CD4-positive, alpha-beta T cell treated with Interleukin-21 for 1 hour (primary cell): ENCODE data around the gene PDE10A.

Experiments
- DNase-seq: peaks from one replicate; pipeline ENCODE4 v3.0.0-alpha.2; 2020

Gene PDE10A

DNA sequence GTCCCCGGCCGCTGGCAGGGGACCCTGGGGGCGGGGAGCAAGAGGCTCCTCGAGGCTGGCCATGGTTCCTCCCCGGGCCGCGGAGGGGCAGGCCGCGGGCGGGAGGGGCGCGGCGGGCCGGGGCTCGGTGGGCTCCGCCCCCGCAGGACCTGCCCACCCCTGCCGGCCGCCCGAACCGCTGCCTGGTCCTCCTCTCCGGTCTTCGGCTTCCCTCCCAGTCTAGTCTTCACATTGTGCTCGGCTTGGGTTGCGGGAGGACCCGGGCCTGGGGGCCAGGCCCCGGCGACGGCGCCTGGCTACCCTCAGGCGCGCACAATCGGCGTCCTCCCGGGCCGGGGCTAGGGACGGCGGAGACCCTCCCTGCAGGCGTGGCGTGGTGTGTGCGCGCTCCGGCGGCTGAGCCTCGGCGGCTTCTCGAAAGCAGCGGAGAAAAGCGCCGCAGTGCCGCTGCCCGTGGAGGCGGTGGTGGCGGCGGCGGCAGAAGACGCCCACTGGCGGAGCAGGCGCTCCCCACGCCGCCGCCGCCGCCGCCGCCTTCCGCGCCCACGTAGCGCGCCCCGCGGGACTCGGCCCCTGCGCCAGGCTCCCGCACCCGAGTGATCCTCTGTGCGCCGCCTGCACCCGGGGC lies at the start of gene PDE10A:
TSS of gene PDE10A (minus strand) at position 493 of the 628 bp plus-strand sequence. CDS start at position 63, 430 bp downstream.
- DNase-seq: no peak

DNA sequence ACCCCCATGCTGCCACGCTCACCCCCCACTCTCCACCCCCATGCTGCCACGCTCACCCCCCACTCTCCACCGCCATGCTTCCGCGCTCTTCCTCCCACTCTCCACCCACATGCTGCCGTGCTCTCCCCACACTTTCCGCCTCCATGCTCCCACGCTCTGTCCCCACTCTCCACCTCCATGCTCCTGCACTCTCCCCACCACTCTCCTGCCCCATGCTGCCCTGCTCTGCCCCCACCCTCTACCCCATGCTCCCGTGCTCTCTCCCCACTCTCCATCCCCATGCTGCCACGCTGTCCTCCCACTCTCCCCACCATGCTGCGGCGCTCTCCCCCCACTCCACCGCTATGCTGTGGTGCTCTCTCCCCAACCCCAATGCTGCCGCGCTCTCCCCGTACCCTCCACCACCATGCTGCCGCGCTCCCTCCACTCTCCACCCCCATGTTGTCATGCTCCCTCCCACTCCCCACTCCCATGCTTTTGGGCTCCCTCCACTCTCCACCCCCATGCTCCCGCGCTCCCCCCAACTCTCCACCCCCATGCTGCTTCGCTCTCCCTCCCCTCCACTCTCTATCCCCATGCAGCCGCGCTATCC lies 46.0 kb upstream of the PDE10A start:
- DNase-seq: no peak

DNA sequence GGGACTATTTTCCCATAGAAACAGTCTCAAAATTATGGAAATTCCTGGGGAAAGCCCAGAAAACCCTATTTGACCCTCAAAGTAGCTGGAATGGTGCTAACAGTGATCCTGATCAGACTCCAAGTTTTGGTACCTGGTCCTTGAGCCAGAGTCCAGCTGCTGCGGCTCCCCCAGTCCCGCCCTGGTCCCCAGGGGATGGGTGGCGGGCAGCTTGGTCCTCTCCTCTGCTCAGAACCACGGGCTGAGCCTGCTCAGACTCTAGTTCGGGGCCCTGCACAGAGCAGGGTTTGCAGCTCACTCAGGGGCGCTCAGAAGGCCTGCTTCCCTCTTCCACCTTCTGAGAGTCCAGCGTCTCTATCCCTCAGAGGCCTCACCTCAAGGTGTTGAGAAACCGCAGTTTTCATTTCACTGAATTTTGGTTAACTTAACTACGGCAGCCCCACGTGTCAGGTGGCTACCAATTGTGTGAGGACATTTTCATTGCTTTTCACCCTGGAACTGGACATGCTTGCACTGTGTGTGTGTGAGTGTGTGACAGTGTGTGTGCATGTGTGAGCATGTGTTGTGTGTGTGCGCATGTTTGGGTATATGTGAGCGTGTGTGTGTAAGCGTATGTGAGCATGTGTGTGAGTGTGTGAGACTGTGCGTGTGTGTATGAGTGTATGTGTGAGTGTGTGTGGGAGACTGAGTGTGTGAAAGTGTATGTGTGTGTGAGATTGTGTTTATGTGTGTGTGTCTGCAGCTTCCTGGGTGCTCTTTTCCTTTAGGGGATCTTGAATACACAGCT lies 44.2 kb upstream of the PDE10A start:
- DNase-seq: no peak

DNA sequence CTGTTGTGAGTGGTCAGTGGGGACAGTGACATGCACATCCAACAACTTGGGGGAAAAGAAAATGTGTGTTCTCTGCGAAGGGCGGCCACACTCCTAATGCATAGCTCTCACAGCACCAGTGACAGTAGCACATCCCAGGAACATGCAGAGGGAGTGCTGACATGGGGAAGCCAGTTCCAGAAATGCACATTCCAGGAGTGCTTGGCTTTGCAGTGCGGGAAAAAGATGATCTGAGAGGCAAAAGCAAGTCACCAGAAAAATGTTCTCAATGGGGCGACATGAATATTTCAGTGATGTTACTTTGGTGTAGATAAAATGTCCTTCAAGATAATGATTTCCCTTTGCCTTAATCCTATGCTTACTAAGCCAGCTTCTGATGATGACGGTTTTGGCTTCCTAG lies 42.9 kb upstream of the PDE10A start:
- DNase-seq: no peak

DNA sequence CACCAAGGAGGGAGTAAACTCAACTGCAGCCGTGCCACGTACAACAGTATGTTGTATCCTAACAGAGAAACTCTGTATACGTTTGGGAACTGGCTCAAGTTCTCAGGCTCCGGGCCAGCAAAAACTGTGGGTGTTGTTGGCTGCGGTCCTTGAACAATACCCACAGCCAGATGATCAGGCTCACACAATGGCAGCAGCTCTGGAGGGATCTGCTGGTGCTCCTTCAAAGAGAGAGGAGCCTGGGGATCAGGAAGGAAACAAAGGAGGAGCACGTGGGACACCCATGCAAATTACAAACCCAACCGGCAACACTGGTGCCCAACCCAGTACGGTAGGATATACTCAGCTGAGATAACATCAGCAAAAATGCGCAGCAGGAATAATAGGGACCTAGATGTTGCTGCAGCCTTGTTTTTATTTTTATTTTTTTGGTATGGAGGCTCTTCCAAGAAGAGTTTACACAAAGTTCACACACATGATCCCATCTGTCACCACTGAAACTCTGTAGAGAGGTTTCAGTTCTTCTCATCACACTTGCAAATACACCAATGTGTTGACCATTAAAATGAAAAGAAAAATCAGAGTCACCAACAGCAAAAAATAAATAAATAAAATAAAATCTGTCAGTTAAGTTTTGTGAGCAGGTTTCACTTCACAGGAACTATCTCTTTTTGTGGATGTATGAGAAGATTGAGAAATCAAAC lies 41.2 kb upstream of the PDE10A start:
- no peak for DNase-seq

DNA sequence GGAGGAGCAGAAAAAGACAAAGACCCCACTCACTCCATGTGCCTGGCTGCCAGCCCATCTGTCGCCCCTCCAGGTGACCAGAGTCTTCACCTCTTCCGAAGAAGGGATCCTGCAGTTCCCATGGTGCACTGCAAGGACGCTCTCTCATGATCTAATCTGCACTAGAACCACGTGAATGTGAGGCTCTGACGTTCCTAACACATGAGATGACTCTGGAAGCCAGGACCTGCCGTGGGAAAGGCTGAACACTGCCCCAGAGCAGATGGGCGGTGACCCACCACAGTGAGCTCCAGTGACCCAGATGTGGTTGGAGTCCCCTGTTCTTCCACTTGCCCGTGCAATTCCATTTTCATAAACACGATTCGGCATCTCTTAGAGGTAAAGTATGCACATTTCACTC lies 39.6 kb upstream of the PDE10A start:
- DNase-seq: no peak

DNA sequence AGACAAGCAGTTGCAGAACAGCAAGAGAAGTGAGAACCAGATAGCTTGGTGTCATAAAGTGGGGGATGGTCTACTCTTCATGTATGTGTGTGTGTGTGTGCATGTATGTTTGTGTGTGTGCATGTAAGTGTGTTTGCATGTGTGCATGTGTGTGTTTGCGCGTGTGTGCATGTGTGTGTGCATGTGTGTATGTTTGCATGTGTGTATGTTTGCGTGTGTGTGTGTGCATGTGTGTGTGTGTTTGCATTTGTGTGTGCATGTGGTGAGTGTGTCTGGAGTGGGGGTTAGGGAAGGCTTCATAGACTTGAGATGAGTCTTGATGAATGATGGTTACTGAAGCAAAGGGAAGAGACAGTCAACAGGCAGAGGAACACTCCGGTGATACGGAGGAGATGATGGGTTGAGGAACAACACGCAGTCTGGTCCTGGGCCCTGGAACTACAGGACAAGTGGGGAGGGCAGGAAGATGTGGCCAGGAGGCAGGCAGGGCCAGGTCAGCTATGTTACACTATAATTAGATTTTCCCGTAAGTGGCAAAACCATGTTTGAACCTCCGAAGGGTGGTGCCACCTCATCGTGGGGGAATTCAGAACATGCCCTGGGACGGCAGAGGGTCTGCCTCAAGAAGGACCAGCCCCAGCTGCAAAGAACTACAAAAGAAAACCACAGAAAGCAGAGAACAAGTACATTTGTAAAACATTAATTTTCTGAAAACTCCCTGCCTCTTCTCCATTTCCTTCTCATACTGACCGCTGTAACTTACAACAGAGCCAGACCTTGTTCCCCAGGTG lies 38.7 kb upstream of the PDE10A start:
- DNase-seq: no peak

DNA sequence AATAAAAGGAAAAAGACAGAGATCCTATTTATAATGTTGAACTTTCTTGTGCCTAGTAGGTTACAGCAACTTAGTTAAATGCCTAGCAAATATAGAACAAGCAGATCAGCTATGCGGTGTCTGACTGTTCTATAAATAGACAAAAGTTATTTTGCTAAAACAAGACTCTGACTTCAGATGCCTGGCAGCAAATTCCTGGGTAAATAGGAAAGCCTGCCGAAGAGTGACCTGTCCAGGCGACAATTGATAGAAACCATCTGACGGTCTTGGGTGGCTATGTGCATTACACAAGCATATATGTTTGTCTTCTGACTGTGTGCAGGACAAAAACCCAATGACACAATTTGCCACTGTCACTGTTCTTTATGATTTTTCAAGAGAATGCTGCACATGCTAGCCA lies 38.0 kb upstream of the PDE10A start:
- no peak for DNase-seq

DNA sequence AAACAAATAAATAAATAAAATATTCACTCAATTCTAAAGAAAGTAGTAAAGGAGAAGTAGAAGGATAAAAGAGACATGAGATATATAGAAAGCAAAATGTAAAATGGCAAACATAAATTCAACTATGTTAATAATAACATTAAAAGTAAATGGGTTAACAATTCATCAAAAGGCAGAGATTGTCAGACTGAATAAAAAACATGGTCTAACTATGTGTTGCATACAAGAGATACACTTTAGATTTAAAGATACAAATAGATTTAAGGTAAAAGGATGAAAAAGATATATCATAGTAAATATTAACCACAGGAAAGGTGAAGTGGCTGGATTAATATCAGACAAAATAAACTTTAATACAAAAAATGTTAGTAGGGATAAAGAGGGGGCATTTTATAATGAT lies 35.8 kb upstream of the PDE10A start:
- no peak for DNase-seq

DNA sequence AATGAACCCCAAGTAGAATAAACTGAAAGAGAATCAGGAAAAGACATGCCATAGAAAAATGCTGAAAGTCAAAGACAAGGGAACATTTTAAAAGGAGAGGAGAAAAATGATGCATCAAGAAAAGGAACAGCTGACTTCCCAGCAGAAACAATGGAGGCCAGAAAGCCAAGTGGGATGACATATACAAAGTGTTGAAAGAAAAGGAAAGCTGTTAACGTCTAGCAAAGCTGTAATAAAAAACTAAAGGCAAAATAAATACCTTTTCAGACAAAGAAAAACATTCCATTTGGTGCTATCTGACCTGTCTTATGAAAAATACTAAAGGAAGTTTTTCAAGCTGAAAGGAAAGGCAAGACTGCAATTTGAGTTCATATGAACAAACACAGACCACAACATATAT lies 34.1 kb upstream of the PDE10A start:
- DNase-seq: no peak

DNA sequence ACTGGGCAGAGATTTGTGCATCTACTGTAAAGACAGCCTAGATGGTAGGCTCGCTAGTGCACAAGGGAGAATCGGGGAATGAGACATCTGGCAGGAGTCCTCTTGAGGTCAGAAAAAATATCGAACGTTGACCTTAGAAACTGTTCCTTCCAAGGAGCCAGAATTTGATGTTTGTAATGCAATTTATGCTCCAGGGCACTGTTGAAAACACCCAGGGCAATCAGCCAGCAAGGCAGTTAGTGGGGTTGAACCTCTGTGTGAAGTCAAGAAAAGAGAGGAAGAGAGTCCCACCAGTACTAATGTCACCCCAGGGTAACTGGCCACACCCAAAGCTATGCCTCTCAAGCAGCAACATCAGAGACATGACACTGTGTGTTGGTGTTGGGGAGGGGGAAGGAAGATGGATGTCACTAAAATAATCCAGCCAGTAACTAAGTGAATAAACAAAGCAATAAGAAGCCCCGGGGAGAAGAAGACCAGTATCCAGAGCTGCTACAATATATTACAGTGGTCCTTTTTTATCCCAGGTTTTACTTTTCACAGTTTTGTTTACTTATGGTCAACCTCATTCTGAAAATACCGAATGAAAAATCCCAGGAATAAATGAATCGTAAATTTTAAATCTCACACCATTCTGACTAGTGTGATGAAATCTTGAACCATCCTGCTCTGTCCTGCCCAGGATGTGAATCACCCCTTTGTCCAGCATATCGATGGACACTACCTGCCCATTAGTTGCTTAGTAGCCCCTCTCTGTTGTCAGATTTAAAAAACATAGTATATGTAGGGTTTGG lies 32.9 kb upstream of the PDE10A start:
- no peak for DNase-seq

DNA sequence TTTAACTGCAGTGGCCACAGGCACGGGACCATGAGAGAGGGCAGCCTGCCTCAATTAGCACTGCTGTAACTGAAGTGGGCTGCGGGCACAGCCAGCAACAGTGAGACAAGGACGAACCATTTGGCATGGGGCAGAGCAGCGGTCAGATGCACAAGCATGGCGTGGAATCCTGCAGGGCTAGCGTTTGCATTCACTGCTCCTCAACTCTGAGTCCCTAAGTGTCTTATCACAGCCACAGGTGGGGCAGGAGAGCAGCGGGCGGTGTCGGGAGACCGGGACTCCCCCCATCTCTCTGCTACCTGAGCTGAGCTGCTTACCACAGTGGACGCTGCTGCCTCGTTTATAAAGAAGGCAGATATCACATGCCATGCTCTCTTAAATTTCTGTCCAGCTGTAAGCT lies 31.3 kb upstream of the PDE10A start:
- DNase-seq: no peak

DNA sequence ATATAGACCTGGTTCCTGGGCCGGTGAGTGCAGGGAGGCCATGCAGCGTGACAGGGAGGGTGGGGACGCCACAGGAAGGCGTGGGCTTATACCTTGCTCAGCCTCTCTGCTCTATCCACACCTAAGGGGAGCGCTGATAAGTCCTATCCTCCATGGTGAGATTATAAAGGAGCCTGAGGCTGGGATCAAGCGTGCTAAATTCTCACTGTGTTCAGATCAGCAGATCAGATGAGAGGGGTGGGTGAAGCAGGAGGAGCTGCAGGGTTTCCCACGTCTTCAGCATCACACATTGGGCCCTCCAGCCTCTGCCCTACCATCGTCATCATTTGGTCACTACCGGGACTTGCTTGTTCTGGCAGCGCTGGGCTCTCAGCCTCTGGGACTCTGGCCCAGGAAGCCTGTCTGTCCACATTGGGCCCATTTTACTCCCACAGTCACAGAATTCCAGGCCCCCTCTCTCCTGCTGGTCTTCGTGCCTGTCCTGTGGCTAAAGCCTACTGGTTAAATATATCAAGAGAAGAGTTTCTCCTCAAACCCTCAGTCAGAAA lies 29.1 kb upstream of the PDE10A start:
- no peak for DNase-seq

DNA sequence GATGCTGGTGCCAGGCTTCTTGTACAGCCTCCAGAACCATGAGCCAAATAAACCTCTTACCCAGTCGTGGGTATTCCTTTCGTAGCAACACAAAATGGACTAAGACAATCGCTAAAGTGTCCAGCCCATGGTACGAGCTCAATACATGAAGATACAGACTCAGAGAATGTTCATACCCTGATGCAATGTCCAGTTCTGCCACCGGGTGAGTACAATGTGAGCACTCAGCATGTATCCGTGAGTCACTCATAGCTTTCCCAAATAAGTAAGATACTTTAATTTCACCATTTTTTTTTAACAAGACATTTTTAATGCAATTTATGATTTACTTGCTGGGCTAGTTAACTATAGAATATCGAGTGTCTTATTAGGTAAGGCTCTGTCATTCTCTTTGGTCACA lies 26.7 kb upstream of the PDE10A start:
- no peak for DNase-seq

DNA sequence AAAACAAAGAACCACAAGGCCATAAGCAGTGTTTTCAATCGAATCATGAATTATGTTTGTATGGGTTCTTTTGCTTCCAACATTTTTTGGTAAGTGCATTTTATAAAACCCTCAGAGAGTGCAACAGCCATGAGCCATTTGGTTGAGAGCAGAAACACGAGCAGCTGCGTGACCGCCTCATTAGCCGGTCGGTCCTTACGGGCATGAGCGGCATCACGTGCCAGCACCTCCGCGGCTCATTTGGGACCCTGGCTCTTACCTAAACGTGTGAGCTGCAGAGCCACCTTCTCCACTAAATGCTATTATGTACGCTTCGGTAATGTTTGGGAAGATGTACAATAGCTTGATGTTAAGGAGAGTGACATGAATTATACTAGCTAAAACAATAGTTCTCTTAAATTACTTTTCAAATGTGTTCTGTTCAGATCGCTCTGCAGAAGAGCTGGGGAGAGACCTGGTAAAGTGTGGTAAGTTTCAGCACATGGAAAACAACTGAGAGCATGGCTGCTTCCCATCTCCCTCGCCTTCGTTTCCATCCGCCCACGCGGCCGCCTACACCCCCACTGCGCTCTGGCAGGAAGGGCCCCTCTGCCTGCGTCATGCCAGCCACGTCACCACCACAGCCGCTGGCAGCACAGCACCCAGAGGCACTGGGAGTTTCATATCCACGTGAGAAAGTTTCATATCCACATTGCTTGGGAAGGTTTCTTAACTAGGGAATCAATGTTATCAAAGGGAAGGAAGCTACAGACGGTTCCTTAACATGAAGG lies 23.7 kb upstream of the PDE10A start:
- no peak for DNase-seq

DNA sequence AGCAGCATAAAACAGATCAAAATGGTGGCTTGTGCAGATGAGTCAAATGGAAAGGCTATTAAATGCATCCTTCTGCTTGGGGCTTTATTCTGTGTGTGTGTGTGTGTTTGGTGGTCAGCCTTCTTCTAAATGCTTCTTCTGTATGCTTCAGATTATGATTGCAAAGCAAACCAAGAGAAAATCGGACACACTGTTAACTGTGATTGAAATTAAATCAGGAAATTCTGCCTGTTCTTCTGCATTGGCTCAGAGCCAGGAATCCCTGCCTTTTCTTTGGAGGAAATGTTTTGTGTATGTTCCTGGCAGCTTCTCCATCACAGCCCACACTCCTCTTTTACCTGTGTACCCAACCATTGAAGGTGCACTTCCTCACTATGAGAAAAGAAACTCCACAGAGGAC lies 22.3 kb upstream of the PDE10A start:
- no peak for DNase-seq

DNA sequence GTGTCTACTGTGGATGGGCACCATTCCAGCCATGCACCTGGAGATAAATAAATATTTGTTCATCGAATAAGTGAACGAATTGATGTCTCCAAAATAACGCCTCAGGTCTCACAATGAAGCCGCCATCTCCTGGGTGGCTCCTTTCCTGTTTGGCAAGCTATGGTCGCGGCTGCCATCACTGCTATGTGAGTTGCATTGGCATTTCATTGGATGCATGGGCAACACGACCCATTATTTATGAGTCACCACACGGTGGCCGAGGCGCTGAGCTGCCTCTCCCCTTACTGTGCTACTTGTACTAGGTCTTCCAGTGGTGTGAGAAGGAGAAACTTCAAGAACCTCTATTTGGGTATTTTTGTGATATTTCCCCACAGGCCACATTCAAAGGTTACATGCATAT lies 21.3 kb upstream of the PDE10A start:
- DNase-seq: no peak

DNA sequence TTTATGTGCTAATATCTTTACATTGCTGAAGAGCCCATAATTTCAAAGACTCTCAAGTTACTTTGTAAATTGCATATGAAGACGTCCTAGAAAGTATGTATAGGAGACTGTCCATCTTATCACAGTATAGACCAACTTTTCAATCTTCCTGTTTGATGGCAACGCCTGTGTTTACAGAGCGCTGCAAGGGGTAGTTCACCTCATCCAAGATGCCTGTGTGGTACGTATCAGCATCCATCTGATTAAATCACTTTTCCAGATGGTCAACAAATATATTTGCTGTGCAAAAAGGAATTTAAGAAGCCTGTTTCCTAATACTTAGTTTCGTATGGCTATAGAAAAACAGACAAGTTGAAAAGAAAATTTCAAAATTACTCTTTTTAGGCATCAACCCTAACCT lies 17.9 kb upstream of the PDE10A start:
- DNase-seq: no peak

DNA sequence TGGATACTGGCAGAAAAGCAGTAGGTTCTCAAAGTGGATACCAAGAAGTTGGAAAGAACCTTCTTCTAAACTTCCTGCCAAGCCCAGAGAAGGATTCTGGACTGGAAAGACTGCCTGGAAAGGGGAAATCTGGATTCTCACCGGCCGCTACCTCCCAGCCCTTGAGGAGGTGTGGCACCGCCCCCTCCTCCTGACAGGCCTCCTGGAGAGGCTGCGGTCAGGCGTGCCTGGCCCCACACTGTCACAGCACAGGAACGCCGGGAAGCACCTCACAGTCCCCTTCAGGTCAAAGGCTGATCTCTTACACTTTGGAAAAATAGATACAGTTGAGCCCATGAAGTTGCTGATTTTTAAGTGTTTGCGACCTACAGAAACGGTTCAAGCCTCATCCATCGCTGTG lies 16.3 kb upstream of the PDE10A start:
- no peak for DNase-seq

DNA sequence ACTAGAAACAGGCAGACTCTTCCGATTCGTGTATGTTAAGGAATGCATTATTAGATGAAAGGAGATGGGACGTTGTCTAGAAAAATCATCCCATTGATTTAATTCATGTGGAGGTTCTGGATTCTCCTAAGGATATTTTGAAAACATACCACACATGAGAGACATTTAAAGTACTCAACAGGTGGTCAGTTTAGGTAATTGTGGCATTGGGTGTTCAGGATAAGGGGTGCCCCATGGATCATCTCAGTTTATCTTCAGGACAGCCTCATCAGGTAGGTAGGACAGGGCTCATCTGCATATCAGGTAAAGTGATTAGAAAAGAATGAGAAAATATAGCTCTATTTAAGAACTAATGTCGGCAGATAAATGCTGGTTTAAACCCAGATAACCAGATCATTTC lies 15.9 kb upstream of the PDE10A start:
- DNase-seq: no peak

DNA sequence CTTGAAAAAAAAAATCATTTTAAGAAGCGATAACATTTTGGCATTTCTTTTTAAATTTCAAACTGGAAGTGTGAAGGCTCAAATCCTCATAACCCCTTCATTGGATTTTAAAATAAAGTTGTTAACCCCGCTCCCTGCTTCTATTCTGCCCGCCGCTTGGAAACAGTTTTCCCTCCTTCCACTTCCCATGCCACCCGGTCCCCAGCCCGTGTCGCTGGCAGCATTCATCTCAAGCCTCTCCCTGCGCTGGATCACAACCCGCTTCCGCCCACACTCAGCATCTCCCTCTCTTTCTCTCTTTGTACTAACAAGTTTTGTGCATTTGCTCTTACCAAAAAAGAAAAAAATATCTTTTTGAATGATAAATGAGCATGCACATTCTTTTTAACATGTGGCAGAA lies 15.4 kb upstream of the PDE10A start:
- DNase-seq: no peak
